VCaP (cell line): ENCODE measurements around the gene WASF1.

Source experiments
- H3K27ac ChIP-seq: fragments of 450-650 bp; 2 replicates; pipeline ENCODE4 v1.5.1; 2017
- CTCF ChIP-seq: fragments of 450-650 bp; conservative IDR thresholded peaks from 2 replicates; pipeline ENCODE4 v1.5.1; 2017; ENCODE audit warnings: mild to moderate bottlenecking, moderate library complexity

The WASF1 gene

GRCh38 chr6:110102411-110102810 lies 77.1 kb downstream of the WASF1 start:
- no peak for TF ChIP-seq CTCF

GRCh38 chr6:110101885-110102284 lies 77.6 kb downstream of the WASF1 start:
- no peak overlapping the region for H3K27ac ChIP-seq
- no peak for TF ChIP-seq CTCF

More at GRCh38 chr6:110102411-110102810, 77.1 kb downstream of the WASF1 start:
- H3K27ac ChIP-seq: no peak overlapping the region

- no peak overlapping the region for H3K27ac ChIP-seq
- no peak for TF ChIP-seq CTCF
Observed at GRCh38 chr6:110098511-110099116, 80.9 kb downstream of the WASF1 start.

GRCh38 chr6:110097443-110097842 lies 82.0 kb downstream of the WASF1 start:
- no peak for TF ChIP-seq CTCF
- no peak overlapping the region for H3K27ac ChIP-seq

- TF ChIP-seq CTCF: no peak
- H3K27ac ChIP-seq: no peak overlapping the region
Observed at GRCh38 chr6:110095935-110096334, 83.5 kb downstream of the WASF1 start.

- no peak overlapping the region for H3K27ac ChIP-seq
- no peak for TF ChIP-seq CTCF
Observed at GRCh38 chr6:110095101-110095500, 84.4 kb downstream of the WASF1 start.

GRCh38 chr6:110093981-110094380 lies 85.5 kb downstream of the WASF1 start:
- no peak overlapping the region for H3K27ac ChIP-seq
- no peak for TF ChIP-seq CTCF
